NCI-H2196 (cell line): ENCODE results near the gene PAXX.

Source experiments
- DNase-seq: peaks from one replicate; lab custom pipeline; 2025; ENCODE audit not compliant: unreplicated experiment; lab: John Stamatoyannopoulos, UW

The PAXX gene

DNA sequence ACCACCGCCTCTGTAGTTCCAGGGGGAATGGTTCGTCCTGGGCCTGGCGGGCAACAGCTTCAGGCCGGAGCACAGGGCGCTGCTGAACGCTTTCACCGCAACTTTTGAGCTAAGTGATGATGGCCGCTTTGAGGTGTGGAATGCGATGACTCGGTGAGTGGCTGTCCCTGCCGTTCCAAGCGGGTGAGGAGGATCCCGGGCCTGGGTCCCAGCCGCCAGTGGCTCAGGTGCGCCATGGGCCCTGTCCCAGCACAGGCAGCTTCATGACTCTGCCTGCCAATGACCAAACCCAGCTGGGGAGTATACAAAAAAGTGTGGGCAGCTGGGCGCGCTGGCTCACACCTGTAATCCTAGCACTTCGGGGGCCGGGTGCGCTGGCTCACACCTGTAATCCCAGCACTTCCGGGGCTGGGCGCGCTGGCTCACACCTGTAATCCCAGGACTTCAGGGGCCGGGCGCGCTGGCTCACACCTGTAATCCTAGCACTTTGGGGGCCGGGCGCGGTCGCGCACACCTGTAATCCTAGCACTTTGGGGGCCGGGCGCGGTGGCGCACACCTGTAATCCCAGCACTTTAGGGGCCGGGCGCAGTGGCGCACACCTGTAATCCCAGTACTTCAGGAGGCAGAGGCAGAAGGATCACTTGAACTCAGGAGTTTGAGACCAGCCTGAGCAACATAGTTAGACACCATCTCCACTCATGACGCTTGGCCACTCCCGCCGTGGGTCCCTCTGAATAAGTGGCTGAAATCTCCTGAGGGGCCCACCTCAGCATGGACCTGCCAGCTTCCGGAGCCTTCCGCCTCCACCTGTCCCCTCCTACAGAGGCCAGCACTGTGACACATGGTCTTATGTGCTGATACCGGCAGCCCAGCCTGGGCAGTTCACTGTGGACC lies 39.1 kb upstream of the PAXX start:
- no peak for DNase-seq

- DNase-seq: no peak
Observed at GRCh38 chr9:136953771-136954269, 38.4 kb upstream of the PAXX start.

DNA sequence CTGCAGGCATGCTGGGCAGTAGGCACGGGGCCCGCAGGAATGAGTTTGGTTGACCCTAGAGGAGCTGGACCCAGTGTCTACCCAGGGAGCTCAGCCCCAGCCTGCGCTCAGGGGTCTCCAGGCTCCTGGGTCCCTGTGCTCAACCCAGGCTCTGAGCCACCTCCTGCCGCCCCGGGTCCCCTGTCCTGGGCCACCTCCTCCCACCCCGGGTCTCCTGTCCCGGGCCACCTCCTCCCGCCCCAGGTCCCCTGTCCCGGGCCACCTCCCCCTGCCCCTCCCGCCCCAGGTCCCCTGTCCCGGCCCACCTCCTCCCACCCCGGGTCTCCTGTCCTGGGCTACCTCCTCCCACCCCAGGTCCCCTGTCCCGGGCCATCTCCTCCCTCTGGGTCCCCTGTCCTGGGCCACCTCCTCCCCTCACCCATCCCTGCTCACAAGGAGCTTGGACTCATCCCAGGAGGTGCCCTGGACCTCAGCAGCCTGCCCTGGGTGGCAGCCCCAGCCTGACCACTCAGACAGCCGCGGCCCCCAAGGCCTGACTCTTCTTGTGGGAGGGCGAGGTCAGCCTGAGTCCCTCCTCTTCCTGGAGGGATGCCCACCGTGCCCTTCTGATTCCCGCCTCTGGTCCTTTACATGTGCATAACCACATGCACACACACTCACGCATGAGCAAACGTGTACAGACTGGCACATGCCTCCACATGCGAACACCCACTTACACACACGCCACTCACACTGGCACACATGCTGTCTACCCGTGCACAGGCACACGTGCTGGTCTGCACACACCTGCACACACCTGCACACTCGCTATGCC lies 37.7 kb upstream of the PAXX start:
- no peak for DNase-seq

GRCh38 chr9:136955202-136955942 lies 36.9 kb upstream of the PAXX start:
- DNase-seq: no peak

DNA sequence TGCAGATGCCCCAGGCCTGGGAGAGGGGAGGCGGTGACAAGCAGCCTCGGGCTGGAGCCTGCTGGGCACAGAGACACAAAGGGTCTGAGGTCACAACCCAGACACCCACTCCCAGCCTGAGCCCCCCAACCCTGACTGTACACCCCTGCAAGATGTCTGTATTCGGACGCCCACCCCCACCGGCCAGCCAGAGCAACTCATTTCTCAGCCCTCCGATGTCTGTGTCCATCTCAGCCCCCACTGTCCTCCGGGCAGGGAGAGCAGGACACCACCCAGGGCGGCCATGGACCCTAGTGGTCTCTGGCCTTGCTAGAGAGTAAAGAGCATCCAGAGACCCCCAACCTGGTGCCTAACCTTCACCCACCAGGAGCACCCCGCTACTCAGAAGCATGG lies 36.3 kb upstream of the PAXX start:
- DNase-seq: no peak

GRCh38 chr9:136956604-136957003 lies 35.6 kb upstream of the PAXX start:
- no peak for DNase-seq

- DNase-seq: no peak
Observed at GRCh38 chr9:136957461-136957860, 34.8 kb upstream of the PAXX start.

DNA sequence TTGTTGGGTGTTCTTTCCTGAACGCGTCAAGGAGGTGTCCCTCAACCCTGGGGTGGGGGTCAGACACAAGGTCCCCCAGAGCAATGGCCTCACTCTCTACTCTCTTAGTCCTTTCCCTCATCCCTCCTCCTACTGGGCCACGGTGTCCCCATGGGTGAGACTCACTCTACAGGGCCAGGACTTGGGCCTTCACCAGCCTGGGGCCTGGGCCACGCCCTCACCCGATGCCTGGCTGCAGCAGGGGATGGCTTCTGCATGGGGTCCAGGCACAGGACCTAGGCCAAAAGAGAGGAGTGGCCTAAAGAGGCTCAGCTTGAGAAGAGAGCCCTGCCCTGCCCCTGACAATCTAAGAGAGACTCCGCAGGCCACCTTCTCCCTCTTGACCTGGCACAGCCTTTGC lies 34.3 kb upstream of the PAXX start:
- no peak for DNase-seq

DNA sequence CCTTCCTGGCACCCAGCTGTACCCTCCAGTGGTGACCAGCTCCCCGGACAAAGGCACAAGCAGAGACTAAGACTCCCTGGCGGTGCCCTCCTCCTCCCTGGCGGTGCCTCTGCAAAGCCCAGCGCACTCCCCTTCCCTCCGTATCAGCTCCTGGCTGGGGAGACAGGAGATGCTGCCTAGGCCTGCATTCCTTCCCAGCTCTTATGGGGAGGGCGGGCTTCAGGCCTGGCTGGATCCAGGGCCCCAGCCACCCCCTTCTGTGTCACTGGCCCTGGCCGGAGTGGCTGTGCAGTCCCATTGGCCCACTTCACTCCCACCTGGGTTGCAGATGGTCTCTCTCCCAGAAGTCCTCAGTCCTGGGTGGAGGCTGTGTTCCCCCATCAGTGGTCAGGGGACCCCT lies 33.7 kb upstream of the PAXX start:
- no peak for DNase-seq

DNA sequence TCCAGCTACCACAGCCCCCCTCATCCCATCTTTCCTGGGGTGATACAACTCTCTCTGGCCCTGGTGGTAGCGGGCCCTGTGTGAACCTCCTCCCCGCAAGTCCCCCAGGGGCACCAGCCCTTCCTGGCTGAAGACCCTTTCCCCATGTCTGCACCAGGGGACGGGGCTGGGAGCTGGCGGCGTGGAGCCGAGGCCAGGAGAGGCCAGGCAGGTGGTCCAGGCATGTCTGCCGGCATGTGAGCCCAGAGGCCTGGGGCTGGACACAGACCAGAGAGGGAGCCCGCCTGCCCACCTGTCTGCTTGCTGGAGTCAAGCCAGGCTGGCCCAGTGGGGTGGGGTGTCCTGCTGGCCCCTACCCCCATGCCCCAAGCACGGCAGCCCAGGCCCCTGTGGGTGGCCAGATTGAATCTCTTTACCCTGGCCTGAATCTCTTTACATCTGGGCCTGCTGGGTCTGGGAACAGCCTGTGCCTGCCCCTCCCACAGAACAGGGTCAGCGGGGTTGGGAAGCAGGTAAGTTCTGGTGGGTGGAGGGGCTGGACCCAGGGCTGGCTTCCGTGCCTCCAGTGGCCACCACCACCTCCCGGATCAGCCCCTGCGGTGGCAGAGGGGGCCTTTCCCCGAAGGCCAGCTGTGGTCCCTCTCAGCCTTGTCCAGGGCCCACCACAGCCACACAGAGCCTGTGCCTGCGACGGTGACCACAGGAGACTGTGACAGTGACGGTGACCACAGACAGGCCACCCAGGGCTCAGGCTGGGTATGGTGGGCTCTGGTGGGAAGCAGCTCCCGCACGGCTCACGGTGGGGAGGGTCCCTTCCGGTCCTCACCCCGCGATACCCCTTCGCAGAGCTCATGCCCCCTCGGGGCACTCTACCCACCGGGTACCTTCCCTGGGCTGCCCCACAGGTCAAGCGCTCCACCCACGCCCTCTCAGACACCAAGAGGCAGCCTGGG lies 33.0 kb upstream of the PAXX start:
- no peak for DNase-seq

- DNase-seq: no peak
Observed at GRCh38 chr9:136960212-136960937, 31.8 kb upstream of the PAXX start.

DNA sequence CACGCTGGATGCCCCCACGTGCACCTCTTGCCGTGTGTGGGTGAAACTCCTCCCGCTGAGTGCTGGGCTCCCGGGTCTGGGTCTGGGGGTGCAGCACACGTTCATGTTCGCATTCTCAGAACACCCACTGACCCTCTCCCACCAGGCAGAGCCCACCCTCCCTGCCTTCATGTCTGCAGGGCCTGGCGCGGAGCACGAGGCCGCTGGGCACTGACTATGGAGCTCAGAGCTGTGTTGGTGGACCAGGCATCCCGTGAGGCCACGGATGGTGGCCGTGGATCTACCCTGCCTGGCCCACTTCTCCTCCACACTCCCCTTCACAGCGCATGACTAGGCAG lies 31.3 kb upstream of the PAXX start:
- DNase-seq: no peak

- no peak for DNase-seq
Observed at GRCh38 chr9:136961279-136962065, 30.8 kb upstream of the PAXX start.

GRCh38 chr9:136962163-136962562 lies 30.1 kb upstream of the PAXX start:
- no peak for DNase-seq

GRCh38 chr9:136962701-136963248 lies 29.4 kb upstream of the PAXX start:
- DNase-seq: no peak

GRCh38 chr9:136963341-136963740 lies 28.9 kb upstream of the PAXX start:
- DNase-seq: no peak

- DNase-seq: no peak
Observed at GRCh38 chr9:136963751-136964150, 28.5 kb upstream of the PAXX start.

- peak; percentile 19 for DNase-seq
Observed at GRCh38 chr9:136964171-136964689, 28.0 kb upstream of the PAXX start.
